A673 (cell line): ENCODE data around the gene EXOC3L4.

Experiments
- EZH2 ChIP-seq: fragments of 200-600 bp; sonication (generic); IDR thresholded peaks from 2 replicates; pipeline ENCODE4 v1.6.1; 2017; ENCODE audit warnings: borderline replicate concordance, low read depth, mild to moderate bottlenecking, mixed read lengths, antibody characterized with exemption, low read length; ENCODE audit not compliant: poor library complexity, severe bottlenecking
- TF ChIP-seq, protein P1 (sequence below): fragments of 300-800, 200-600 bp; sonication (generic); conservative IDR thresholded peaks from 2 replicates; pipeline ENCODE4 v1.5.1; 2017; ENCODE audit warnings: low read depth, mild to moderate bottlenecking, antibody characterized with exemption, low read length, moderate library complexity, mixed read lengths

DNA sequence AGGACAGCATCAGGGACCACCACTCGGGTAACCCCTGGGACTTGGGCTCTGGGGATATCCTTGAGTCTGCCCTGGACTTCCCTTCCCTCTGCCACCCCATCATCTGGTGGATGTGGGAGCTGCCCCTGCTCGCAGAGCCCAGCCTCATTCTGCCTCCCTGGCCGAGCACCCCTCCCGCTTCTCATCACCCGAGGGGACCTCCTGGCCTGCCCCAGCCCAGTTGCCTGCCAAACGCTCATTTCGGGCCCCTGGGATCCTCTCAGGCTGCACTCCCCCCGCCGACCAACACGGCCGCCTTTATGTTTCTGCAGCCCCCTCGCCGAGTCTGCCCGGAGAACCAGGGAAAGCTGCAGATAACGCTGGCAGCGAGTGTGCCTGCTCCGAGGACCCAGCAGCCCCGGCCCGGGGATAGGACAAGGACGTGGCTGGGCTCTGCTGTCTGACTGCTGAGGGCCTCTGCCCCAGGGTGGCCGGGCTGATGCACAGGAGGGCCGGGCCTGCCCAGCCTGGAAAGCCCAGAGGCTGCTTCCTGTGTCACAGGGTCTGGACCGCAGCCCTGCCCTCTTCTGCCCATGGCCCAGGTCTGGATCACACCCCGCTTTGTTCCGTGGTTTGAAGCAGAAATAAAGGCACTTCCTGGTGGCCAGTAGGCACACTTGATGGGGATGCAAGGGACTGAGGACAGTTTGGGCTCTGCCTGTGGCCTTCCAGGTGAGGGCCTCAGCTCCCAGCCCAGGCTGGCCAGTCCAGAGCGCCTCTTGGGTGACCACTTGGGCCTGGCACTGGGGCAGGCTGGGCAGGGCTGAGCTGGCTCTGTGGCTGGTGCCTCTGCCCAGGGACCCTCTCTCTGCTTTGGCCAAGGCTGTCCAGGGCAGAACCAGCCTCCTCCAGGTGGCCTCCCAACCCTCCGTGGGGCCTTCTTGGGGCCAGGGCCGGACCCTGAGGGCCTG lies 4.9 kb upstream of the EXOC3L4 start:
- TF ChIP-seq, protein P1, sequence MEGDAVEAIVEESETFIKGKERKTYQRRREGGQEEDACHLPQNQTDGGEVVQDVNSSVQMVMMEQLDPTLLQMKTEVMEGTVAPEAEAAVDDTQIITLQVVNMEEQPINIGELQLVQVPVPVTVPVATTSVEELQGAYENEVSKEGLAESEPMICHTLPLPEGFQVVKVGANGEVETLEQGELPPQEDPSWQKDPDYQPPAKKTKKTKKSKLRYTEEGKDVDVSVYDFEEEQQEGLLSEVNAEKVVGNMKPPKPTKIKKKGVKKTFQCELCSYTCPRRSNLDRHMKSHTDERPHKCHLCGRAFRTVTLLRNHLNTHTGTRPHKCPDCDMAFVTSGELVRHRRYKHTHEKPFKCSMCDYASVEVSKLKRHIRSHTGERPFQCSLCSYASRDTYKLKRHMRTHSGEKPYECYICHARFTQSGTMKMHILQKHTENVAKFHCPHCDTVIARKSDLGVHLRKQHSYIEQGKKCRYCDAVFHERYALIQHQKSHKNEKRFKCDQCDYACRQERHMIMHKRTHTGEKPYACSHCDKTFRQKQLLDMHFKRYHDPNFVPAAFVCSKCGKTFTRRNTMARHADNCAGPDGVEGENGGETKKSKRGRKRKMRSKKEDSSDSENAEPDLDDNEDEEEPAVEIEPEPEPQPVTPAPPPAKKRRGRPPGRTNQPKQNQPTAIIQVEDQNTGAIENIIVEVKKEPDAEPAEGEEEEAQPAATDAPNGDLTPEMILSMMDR = no peak
- no peak for TF ChIP-seq EZH2
